Measurements from ENCODE around the gene SPATA13.

- TF ChIP-seq CTCF (IDR thresholded peaks at IDR 0.05; ENCODE audit: borderline replicate concordance, extremely low read depth, low read length, poor library complexity, severe bottlenecking) (no peak), EZH2 (IDR thresholded peaks at IDR 0.05; ENCODE audit: borderline replicate concordance, low read depth, low read length, severe bottlenecking) (no peak)
These were observed 28.8 kb upstream of the SPATA13 start for GRCh38 chr13:24131749-24132148.

Measured in DND-41 (cell line).